HAP-1 (cell line): Measurements from ENCODE around the gene NELFA.

Source experiments
- DNase-seq, 2 experiments: peaks; one replicate each; pipeline ENCODE4 v3.0.0-alpha.2; 2016 to 2020; ENCODE audit warnings: low spot score in 2 of 2
- H3K27me3 ChIP-seq: fragments of 250-450 bp; sonication (Bioruptor Pico); 2 replicates; pipeline ENCODE4 v1.5.1; 2020; ENCODE audit warnings: low read depth, mild to moderate bottlenecking, moderate library complexity
- H3K36me3 ChIP-seq: fragments of 250-450 bp; sonication (Bioruptor Pico); replicated peaks from 2 replicates; pipeline ENCODE4 v1.5.1; 2020; ENCODE audit warnings: mild to moderate bottlenecking
- H3K4me1 ChIP-seq: fragments of 250-450 bp; sonication (Bioruptor Pico); 2 replicates; pipeline ENCODE4 v1.5.1; 2020; ENCODE audit warnings: mild to moderate bottlenecking
- H3K4me3 ChIP-seq: fragments of 250-450 bp; sonication (Bioruptor Pico); 2 replicates; pipeline ENCODE4 v1.5.1; 2020; ENCODE audit warnings: mild to moderate bottlenecking, moderate library complexity
- H3K9me3 ChIP-seq: fragments of 250-450 bp; sonication (Bioruptor Pico); 2 replicates; pipeline ENCODE4 v1.5.1; 2020; ENCODE audit warnings: mild to moderate bottlenecking, moderate library complexity
- in situ Hi-C: fragments of 300-500 bp; cut with MboI; formaldehyde crosslinking; loops from 3 replicates; pipeline ENCODE4 v1.14.3; 2020; ENCODE audit warnings: low sequenced_read_pairs, inconsistent platforms, mixed read lengths

The NELFA gene

GRCh38 chr4:2008921-2009650 is at the start of gene NELFA:
Gene NELFA, minus strand, starts transcription at chr4:2008974. Its CDS starts 15 bp downstream, at chr4:2008959.
- peaks cover 10% of the 10 kb centered on the region for H3K36me3 ChIP-seq
- DNase-seq: peak; percentile 90 to 97
- no peaks in the 10 kb centered on the region for H3K27me3 ChIP-seq
- in situ Hi-C loops: no loop called here
- peak within 1 kb of the TSS; percentile 90 for H3K4me3 ChIP-seq
- H3K4me1 ChIP-seq: peaks cover 10% of the 10 kb centered on the region
- H3K9me3 ChIP-seq: no peaks in the 10 kb centered on the region

DNA sequence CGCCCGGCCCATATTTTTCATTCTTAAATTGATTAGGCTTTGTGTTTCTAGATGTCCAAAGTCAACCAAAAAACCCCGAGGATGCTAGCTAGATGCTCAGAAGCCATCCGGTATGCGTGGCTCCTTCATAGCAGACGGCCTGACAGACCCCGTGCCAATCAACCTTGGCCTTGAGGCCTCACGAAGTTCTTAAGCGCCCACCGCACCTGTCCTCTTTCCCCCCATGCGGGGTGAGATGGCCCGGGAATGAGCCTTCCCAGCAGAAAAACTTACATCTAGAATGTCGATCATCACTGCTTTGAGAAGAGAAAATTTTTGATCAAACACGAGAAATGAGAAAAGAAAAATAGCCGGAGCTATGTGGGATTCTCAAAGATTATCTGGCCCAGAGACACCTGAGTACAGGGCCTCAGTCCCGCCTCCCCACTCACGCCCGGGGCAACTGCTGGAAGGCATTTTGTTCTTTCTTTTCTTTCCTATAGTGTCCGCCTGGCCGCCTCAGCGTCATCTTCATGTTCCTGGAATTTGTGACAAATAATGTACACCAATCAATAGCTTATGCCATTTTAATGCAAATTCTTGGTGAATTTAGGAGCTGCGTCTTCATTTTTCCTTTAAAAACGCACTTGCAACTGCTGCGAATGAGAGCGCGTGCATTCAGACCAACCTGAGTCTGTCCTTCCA is 48.8 kb upstream of the NELFA start:
- peaks cover 8% of the 10 kb centered on the region for H3K4me1 ChIP-seq
- in situ Hi-C loops: no loop called here
- H3K4me3 ChIP-seq: no peak overlapping the region
- no peaks in the 10 kb centered on the region for H3K9me3 ChIP-seq
- peak; percentile 55 to 73 for DNase-seq
- H3K27me3 ChIP-seq: no peaks in the 10 kb centered on the region
- H3K36me3 ChIP-seq: peaks cover 6% of the 10 kb centered on the region; the same call in 1 of the 2 replicates

GRCh38 chr4:2054217-2054616 is 45.4 kb upstream of the NELFA start:
- Histone ChIP-seq H3K4me1 (peaks cover 17% of the 10 kb centered on the region), H3K36me3 (no peaks in the 10 kb centered on the region), H3K4me3 (no peak overlapping the region), H3K27me3 (no peaks in the 10 kb centered on the region), H3K9me3 (no peaks in the 10 kb centered on the region)
- peak in 1 of 2 experiments; percentile 8 for DNase-seq
- in situ Hi-C loops: no loop called here

DNA sequence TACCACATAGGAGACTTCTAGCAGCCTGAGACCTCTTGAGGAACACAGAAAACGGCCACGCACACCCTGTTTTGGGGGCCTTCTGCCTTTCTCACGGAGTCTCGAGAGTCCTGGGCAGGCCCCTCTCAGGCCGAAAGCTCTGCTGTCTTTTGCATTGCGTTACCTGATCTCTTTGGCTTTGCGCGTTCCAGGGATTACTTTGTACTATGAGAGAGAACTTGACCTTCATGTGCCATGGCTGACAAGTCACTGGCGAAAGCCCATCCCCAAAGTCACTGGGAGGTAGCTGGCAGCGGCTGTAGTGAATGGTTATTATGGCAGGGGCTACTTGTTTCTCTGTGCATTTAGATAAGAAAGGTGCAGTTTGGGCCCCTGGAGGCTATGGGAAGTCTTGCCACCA is 42.3 kb upstream of the NELFA start:
- peak in 1 of 2 experiments; percentile 8 for DNase-seq
- in situ Hi-C loops: no loop called here
- no peak overlapping the region for H3K4me3 ChIP-seq
- peaks cover 12% of the 10 kb centered on the region; the same call in 1 of the 2 replicates for H3K4me1 ChIP-seq
- no peaks in the 10 kb centered on the region for H3K9me3 ChIP-seq
- no peaks in the 10 kb centered on the region for H3K36me3 ChIP-seq
- H3K27me3 ChIP-seq: no peaks in the 10 kb centered on the region

GRCh38 chr4:2049811-2050210 is 41.0 kb upstream of the NELFA start:
- in situ Hi-C loops: no loop called here
- no peak overlapping the region for H3K4me3 ChIP-seq
- H3K9me3 ChIP-seq: no peaks in the 10 kb centered on the region
- no peaks in the 10 kb centered on the region for H3K27me3 ChIP-seq
- H3K36me3 ChIP-seq: no peaks in the 10 kb centered on the region
- H3K4me1 ChIP-seq: peaks cover 8% of the 10 kb centered on the region; the same call in 1 of the 2 replicates
- DNase-seq: no peak

- in situ Hi-C loops: no loop called here
- no peak overlapping the region for H3K4me3 ChIP-seq
- no peaks in the 10 kb centered on the region for H3K9me3 ChIP-seq
- H3K27me3 ChIP-seq: no peaks in the 10 kb centered on the region
- no peaks in the 10 kb centered on the region for H3K36me3 ChIP-seq
- H3K4me1 ChIP-seq: peaks cover 8% of the 10 kb centered on the region; the same call in 1 of the 2 replicates
- DNase-seq: no peak
Measured at GRCh38 chr4:2049381-2049780, 40.6 kb upstream of the NELFA start.

DNA sequence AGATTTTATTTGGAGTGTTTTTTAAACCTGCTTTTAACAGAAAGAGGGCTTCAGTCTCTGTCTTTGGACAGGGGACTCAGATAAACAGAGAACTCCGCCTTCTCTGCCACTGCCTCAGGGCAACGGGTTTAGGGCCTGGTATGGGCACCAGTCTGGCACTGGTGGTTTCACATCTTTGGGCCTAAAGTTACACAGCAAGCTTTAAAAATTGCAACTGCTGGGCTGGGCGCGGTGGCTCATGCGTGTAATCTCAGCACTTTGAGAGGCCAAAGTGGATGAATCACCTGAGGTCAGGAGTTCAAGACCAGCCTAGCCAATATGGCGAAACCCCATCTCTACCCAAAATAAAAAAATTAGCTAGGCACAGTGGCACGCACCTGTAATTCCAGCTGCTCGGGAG is 40.1 kb upstream of the NELFA start:
- Histone ChIP-seq H3K4me1 (peaks cover 8% of the 10 kb centered on the region; the same call in 1 of the 2 replicates), H3K9me3 (no peaks in the 10 kb centered on the region), H3K36me3 (no peaks in the 10 kb centered on the region), H3K4me3 (no peak overlapping the region), H3K27me3 (no peaks in the 10 kb centered on the region)
- in situ Hi-C loops: no loop called here
- DNase-seq: no peak

- H3K4me3 ChIP-seq: no peak overlapping the region
- no peaks in the 10 kb centered on the region for H3K27me3 ChIP-seq
- no peaks in the 10 kb centered on the region for H3K9me3 ChIP-seq
- in situ Hi-C loops: no loop called here
- peaks cover 8% of the 10 kb centered on the region; the same call in 1 of the 2 replicates for H3K4me1 ChIP-seq
- H3K36me3 ChIP-seq: no peaks in the 10 kb centered on the region
- no peak for DNase-seq
Measured at GRCh38 chr4:2047781-2048581, 39.2 kb upstream of the NELFA start.

DNA sequence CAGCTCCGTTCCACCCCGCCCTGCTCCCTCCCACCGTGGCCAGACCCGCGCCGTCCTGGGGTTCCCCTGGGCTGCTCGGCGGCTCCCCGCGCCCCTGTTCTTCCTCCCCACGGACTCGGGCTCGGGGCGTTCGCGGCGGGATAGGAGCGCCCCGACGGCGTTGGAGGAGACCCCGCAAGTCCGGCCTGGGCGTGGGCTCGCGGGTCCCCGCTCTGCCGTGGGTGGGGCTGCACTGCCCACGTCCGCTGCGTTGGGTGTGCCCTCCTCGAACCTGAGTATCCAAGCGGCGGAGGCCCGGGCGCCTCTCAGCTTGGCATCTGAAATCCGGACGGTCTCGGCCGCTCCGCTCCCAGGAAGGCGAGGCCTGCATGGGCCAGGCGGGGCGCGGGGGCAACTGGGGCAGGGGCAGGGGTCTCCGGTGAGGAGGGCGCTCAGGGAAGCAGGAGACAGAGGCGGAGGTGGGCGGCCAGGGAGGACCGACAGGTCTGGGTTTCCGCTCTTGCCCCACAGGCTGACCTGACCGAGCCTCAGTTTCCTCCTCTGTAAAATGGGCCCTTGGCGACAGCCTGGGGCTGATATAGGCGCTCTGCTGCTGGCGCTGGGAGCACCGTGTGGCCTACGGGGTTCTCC is 38.4 kb upstream of the NELFA start:
- H3K4me3 ChIP-seq: no peak overlapping the region
- DNase-seq: peak in 1 of 2 experiments; percentile 10
- no peaks in the 10 kb centered on the region for H3K9me3 ChIP-seq
- peaks cover 8% of the 10 kb centered on the region; the same call in 1 of the 2 replicates for H3K4me1 ChIP-seq
- H3K27me3 ChIP-seq: no peaks in the 10 kb centered on the region
- in situ Hi-C loops: no loop called here
- H3K36me3 ChIP-seq: no peaks in the 10 kb centered on the region

- Histone ChIP-seq H3K27me3 (no peaks in the 10 kb centered on the region), H3K4me3 (no peak overlapping the region), H3K36me3 (no peaks in the 10 kb centered on the region), H3K9me3 (no peaks in the 10 kb centered on the region), H3K4me1 (peaks cover under 1% of the 10 kb centered on the region; the same call in 1 of the 2 replicates)
- DNase-seq: peak in 1 of 2 experiments; percentile 9
- in situ Hi-C loops: no loop called here
Measured at GRCh38 chr4:2046031-2046961, 37.5 kb upstream of the NELFA start.

- Histone ChIP-seq H3K4me3 (no peak overlapping the region), H3K9me3 (no peaks in the 10 kb centered on the region), H3K36me3 (no peaks in the 10 kb centered on the region), H3K4me1 (no peaks in the 10 kb centered on the region; the same call in 1 of the 2 replicates), H3K27me3 (no peaks in the 10 kb centered on the region)
- in situ Hi-C loops: no loop called here
- DNase-seq: no peak
Measured at GRCh38 chr4:2045518-2045951, 36.8 kb upstream of the NELFA start.
